ENCODE results near the gene HES2. TPM values are rescaled to one million over a fixed set of nuclear protein-coding genes. Genes with fewer than 3 reads are reported as not detected.

Gene HES2
- total and polyA plus RNA-seq, 9 of the 15 experiments (the other 6 are each of a cell fraction or from before 2014, with no cell fraction given): 0.05 to 0.18 (median 0.07) TPM; not detected in 4

- TF ChIP-seq SMARCC2 (IDR thresholded peaks at IDR 0.05; ENCODE audit: low read depth) (no peak), ZBTB2 (IDR thresholded peaks at IDR 0.05) (no peak), SOX6 (IDR thresholded peaks at IDR 0.05) (no peak)
Observed at GRCh38 chr1:6421266-6421665, 1.5 kb upstream of the HES2 start (continued).

DNA sequence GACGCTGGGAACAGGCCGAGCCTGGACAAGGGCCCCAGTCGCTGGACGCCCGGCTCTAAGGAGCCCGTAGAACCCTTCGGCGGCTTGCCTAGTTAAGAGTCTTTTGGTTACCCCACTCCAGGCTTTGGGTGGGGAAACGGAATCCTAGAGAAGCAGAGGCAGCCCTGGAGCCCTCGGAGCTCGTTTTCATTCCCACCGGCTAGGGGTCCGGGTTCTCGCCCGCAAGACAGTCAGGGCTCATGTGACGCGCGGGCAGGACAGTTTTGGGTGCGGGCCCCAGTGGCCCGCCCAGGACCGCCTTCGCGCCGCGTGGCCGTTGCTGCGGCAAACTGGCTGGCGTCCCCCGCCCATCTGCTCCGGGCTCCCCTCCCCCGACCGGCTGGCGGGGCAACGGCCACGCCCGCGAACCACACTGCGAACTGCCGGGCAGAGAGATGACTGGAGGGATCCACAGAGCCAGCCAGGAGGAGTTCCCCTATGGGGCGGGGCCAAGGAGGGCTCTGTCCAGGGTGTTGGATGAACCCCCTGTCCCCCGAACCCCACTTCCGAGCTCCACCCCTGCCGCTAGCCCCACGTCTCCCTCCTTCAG lies 829 bp upstream of the HES2 start:
- H3K9me1 ChIP-seq (ENCODE audit: control insufficient read depth, insufficient read depth, low read length): no peaks in the 10 kb centered on the region
- H3K36me3 ChIP-seq (ENCODE audit: control insufficient read depth, insufficient read depth, low read length): no peaks in the 10 kb centered on the region
- no peak overlapping the region for H3K27ac ChIP-seq (ENCODE audit: extremely low read depth, low read depth, low read length)
- H2AFZ ChIP-seq (ENCODE audit: low read depth, low read length): peak overlapping the region; percentile 67
- DNase-seq (ENCODE audit: extremely low read depth in 1 of 4, low spot score in 3 of 4) (peak; percentile 64 to 94 (median 84)), ATAC-seq (peak; percentile 21), FAIRE-seq (no peak)
- no peaks in the 10 kb centered on the region for H3K9me3 ChIP-seq (replicated peaks; ENCODE audit: control insufficient read depth, insufficient read depth, low read depth, low read length)
- peak overlapping the region in 1 of 2 experiments; percentile 87; a peak in 2 of 4 replicates for H3K9ac ChIP-seq (ENCODE audit: insufficient read depth in 1 of 2, low read depth in 2 of 2, low read length in 2 of 2)
- intact Hi-C loops (cut with micrococcal nuclease) (no loop called here), in situ Hi-C loops (cut with MboI) (no loop called here)
- peak overlapping the region; percentile 55 for H3K4me2 ChIP-seq (ENCODE audit: insufficient read depth, low read length)
- peak overlapping the region; percentile 15; the same call in 1 of the 2 replicates for H3K4me3 ChIP-seq
- BruUV-seq (replicated peaks): no TSS peak
- H3K79me2 ChIP-seq (ENCODE audit: control insufficient read depth, insufficient read depth, low read length): no peaks in the 10 kb centered on the region
- H3K4me1 ChIP-seq (replicated peaks in 1 of 2; ENCODE audit: control insufficient read depth in 2 of 2, insufficient read depth in 2 of 2, low read length in 2 of 2): peaks cover 15 to 50% of the 10 kb centered on the region in 2 experiments
- H3K27me3 ChIP-seq (ENCODE audit: control insufficient read depth in 2 of 2, insufficient read depth in 2 of 2, low read length in 2 of 2): peaks cover 52 to 89% of the 10 kb centered on the region in 2 experiments; a peak in 4 of 5 replicates
- peaks cover 29% of the 10 kb centered on the region; the same call in 1 of the 2 replicates for H4K20me1 ChIP-seq (replicated peaks; ENCODE audit: control insufficient read depth, insufficient read depth, low read length)
- POLR2A ChIA-PET: interaction anchor here (0.7 to 3.5 kb wide), 3 partner anchors 8 to 56 kb away, joined by 3 to 16 read pairs (median 3); partner anchors contain the start of gene ACOT7
- WGBS (ENCODE audit: insufficient coverage, low coverage, missing lambda C conversion rate): 5% methylated on average over 44 of the region's 44 CpGs
- CTCF ChIA-PET (ENCODE audit: low intra/inter-chr PET ratio): no interaction called here
- TF ChIP-seq ZBTB7A (IDR thresholded peaks at IDR 0.05; ENCODE audit: borderline replicate concordance, control insufficient read depth, low read depth, low read length) (peak; percentile 54; the same call in 1 of the 2 replicates), ZFX (CRISPR knock-in tag; IDR thresholded peaks at IDR 0.05) (peak; percentile 38), MIER1 (IDR thresholded peaks at IDR 0.05; ENCODE audit: low read depth) (peak; percentile 48; the same call in 1 of the 2 replicates), SIN3A (IDR thresholded peaks at IDR 0.05; ENCODE audit: borderline replicate concordance in 2 of 2, control insufficient read depth in 1 of 2, low read depth in 2 of 2, low read length in 2 of 2) (peak in 1 of 2 experiments; percentile 61; a peak in 1 of 4 replicates), ATF1 (CRISPR knock-in tag; IDR thresholded peaks at IDR 0.05) (no peak), ATF1 (tag; IDR thresholded peaks at IDR 0.05) (peak; percentile 31; the same call in 1 of the 2 replicates), RBM14 (IDR thresholded peaks at IDR 0.05; ENCODE audit: borderline replicate concordance, insufficient read depth, low read depth, low read length) (0 out of 2 replicates have a peak, but pooled peaks have one; percentile 38), HMGN3 (IDR thresholded peaks at IDR 0.05; ENCODE audit: borderline replicate concordance, extremely low read depth, insufficient read length, low read depth, low read length) (peak; percentile 13), CXXC5 (CRISPR knock-in tag; IDR thresholded peaks at IDR 0.05) (peak; percentile 22), CTCFL (IDR thresholded peaks at IDR 0.05; ENCODE audit: borderline replicate concordance, insufficient read depth, low read depth, low read length, poor library complexity, severe bottlenecking) (no peak), ZNF140 (CRISPR knock-in tag; IDR thresholded peaks at IDR 0.05) (no peak), BRD4 (IDR thresholded peaks at IDR 0.05) (no peak), NFXL1 (CRISPR knock-in tag; IDR thresholded peaks at IDR 0.05) (no peak)

Data from K562 (cell line).